Spleen (tissue), 11 donors: ENCODE measurements around the gene JAG1. TPM values are rescaled to one million over a fixed set of nuclear protein-coding genes. Genes with fewer than 3 reads are reported as not detected.

Experiments used
- DNase-seq: peaks from one replicate; pipeline ENCODE4 v3.0.0-alpha.2; 2020
- H3K27ac ChIP-seq, 8 donors: fragments of 200-600 bp; sonication (generic) in 7 of 8; 1 replicate in 4 of 8; 2 replicates in 4 of 8; pipeline versions ENCODE4 v1.5.0 to v1.8.0; 2016 to 2021; ENCODE audit warnings: inconsistent platforms in 4 of 8, mild to moderate bottlenecking in 4 of 8, moderate library complexity in 1 of 8
- H3K27me3 ChIP-seq, 7 donors: fragments of 200-600 bp; sonication (generic) in 6 of 7; replicated peaks in 1 of 7; 1 replicate in 4 of 7; 2 replicates in 3 of 7; pipeline versions ENCODE4 v1.5.0 to v1.8.0; 2016 to 2021; ENCODE audit warnings: inconsistent platforms in 3 of 7, mild to moderate bottlenecking in 1 of 7
- H3K36me3 ChIP-seq, 6 donors: fragments of 200-600 bp; sonication (generic) in 5 of 6; 1 replicate in 4 of 6; 2 replicates in 2 of 6; pipeline versions ENCODE4 v1.5.0 to v1.8.0; 2016 to 2021; ENCODE audit warnings: inconsistent platforms in 2 of 6
- H3K4me1 ChIP-seq, 6 donors: fragments of 200-600 bp; sonication (generic) in 5 of 6; 1 replicate in 3 of 6; 2 replicates in 3 of 6; pipeline versions ENCODE4 v1.5.0 to v1.8.0; 2016 to 2021; ENCODE audit warnings: inconsistent platforms in 3 of 6
- H3K4me3 ChIP-seq, 8 donors: fragments of 200-600 bp; sonication (generic) in 7 of 8; 1 replicate in 4 of 8; 2 replicates in 4 of 8; pipeline versions ENCODE4 v1.5.0 to v1.8.0; 2016 to 2021; ENCODE audit warnings: inconsistent platforms in 4 of 8, mild to moderate bottlenecking in 4 of 8, moderate library complexity in 2 of 8
- H3K9me3 ChIP-seq, 8 donors: fragments of 200-600 bp; sonication (generic) in 7 of 8; 1 replicate in 4 of 8; 2 replicates in 4 of 8; pipeline versions ENCODE4 v1.5.0 to v1.8.0; 2016 to 2021; ENCODE audit warnings: inconsistent platforms in 4 of 8
- POLR2A ChIP-seq, 3 donors: fragments of 450-650 bp; IDR thresholded peaks; one replicate each; pipeline ENCODE4 v1.5.1; 2017; ENCODE audit warnings: antibody characterized with exemption in 3 of 3, mild to moderate bottlenecking in 1 of 3
- POLR2AphosphoS5 ChIP-seq, 3 donors: sonication (generic); formaldehyde crosslinking; IDR thresholded peaks; one replicate each; pipeline ENCODE4 v1.5.1; 2017; ENCODE audit warnings: antibody characterized with exemption in 3 of 3
- WGBS, 5 donors: extraction: QIAGEN DNeasy Blood & Tissue Kit in 3 of 5; methylation state at CpG; one replicate each; pipeline versions ENCODE4 v1.1.5 to v1.1.7; 2013 to 2018; 5-methylcytosine and 5-hydroxymethylcytosine counted together
- intact Hi-C: fragments of 100-400 bp; cut with DNase I; formaldehyde crosslinking; loops from one replicate; pipeline ENCODE4 v1.15.0; 2023; ENCODE audit warnings: low total_unique reads
- polyA plus RNA-seq, 3 donors: library from polyadenylated mRNA; stranded (reverse); fragments of 200-250 nt; gene quantifications; one replicate each; pipeline ENCODE4 v1.2.1, GENCODE V29; 2013
- total RNA-seq, 7 donors: library from RNA; depleted of rRNA in 3 of 7; stranded (reverse); fragments of >200 nt in 3 of 7; fragmentation: NEBNext Ultra II Directional in 4 of 7; extraction: Animal tissue kit (Norgen Biotek cat#: 25700) in 4 of 7; gene quantifications; one replicate each; pipeline versions ENCODE4 v1.1.0 to v1.2.1, GENCODE V29; 2016 to 2021
- TF ChIP-seq, protein P1 (sequence below), 11 experiments: fragments of 200-600 bp in 7 of 11; fragments of 450-650 bp in 4 of 11; sonication (generic) in 4 of 11; IDR thresholded peaks in 8 of 11; conservative IDR thresholded peaks in 3 of 11; 1 replicate in 7 of 11; 2 replicates in 4 of 11; pipeline versions ENCODE4 v1.4.0 to v1.8.0; 2016 to 2021; ENCODE audit warnings: antibody characterized with exemption in 11 of 11, inconsistent platforms in 4 of 11, mild to moderate bottlenecking in 1 of 11
- donor health status: healthy with polysubstance abuse.
- donor health status: DM: no; HTN: no; CAD: no; lungs with moderate emphysema.
- donor health status: DM: no; HTN: no; CAD: no.
- donor health status: Bipolar disorder and iron deficiency.
- donor health status: healthy.
- donor health status: DM: no; HTN: no; CAD: no.
- donor health status: DM: yes; HTN: yes; CAD: no.

Gene JAG1
- total and polyA plus RNA-seq, 10 donors, result 5.6 to 85.3 (median 50.1) TPM

- no peaks in the 10 kb centered on the region for H3K27me3 ChIP-seq
- H3K4me1 ChIP-seq, result peaks cover 0 to 8% (median 0%) of the 10 kb centered on the region in 6 donors
- no peaks in the 10 kb centered on the region for H3K9me3 ChIP-seq
- intact Hi-C loops, result no loop called here
- H3K4me3 ChIP-seq, result no peak overlapping the region
- H3K36me3 ChIP-seq, result peaks cover 0 to 21% (median 0%) of the 10 kb centered on the region in 6 donors
- TF ChIP-seq POLR2A (IDR thresholded peaks at IDR 0.05) (no peak), POLR2AphosphoS5 (IDR thresholded peaks at IDR 0.05) (no peak)
- TF ChIP-seq, protein P1, sequence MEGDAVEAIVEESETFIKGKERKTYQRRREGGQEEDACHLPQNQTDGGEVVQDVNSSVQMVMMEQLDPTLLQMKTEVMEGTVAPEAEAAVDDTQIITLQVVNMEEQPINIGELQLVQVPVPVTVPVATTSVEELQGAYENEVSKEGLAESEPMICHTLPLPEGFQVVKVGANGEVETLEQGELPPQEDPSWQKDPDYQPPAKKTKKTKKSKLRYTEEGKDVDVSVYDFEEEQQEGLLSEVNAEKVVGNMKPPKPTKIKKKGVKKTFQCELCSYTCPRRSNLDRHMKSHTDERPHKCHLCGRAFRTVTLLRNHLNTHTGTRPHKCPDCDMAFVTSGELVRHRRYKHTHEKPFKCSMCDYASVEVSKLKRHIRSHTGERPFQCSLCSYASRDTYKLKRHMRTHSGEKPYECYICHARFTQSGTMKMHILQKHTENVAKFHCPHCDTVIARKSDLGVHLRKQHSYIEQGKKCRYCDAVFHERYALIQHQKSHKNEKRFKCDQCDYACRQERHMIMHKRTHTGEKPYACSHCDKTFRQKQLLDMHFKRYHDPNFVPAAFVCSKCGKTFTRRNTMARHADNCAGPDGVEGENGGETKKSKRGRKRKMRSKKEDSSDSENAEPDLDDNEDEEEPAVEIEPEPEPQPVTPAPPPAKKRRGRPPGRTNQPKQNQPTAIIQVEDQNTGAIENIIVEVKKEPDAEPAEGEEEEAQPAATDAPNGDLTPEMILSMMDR (IDR thresholded peaks at IDR 0.05 in 8 of 11, conservative IDR thresholded peaks at IDR 0.05 in 3 of 11), result no peak
- peak overlapping the region in 7 of 8 donors; percentile 11 to 67 (median 50) for H3K27ac ChIP-seq
- DNase-seq, result no peak
Observed at GRCh38 chr20:10609770-10610169, 64.0 kb downstream of the JAG1 start.

DNA sequence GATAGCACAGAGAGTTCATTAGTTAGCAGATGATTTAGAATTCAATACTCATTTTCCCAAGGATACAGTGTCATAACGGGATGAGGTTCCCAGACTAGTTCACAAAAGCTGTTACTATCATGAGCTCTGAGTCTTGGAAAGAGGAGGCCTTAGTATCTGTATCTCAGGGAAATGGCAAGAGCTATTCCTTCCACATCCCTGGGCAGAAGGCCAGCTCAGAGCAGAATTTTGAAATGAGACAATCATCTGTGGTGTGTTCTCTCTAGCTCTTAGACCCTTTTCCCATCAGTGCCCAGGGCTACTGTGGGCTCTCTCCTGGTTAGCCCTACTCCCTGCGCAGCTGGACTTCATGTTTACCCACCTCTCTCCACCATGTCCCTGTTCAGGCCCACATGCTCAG lies 64.5 kb downstream of the JAG1 start:
- Histone ChIP-seq H3K4me3 (no peak overlapping the region), H3K36me3 (peaks cover 0 to 22% (median 0%) of the 10 kb centered on the region in 6 donors), H3K9me3 (no peaks in the 10 kb centered on the region), H3K27me3 (no peaks in the 10 kb centered on the region), H3K27ac (peak overlapping the region in 7 of 8 donors; percentile 4 to 65 (median 47)), H3K4me1 (peaks cover 0 to 8% (median 0%) of the 10 kb centered on the region in 6 donors)
- 90 to 95% (median 91%) methylated on average over 2 of the region's 2 CpGs for WGBS, 5 donors
- intact Hi-C loops, result no loop called here
- no peak for DNase-seq
- TF ChIP-seq POLR2AphosphoS5 (IDR thresholded peaks at IDR 0.05) (no peak), POLR2A (IDR thresholded peaks at IDR 0.05) (no peak)
- TF ChIP-seq, protein P1 (IDR thresholded peaks at IDR 0.05 in 8 of 11, conservative IDR thresholded peaks at IDR 0.05 in 3 of 11), result no peak

GRCh38 chr20:10605547-10606195 lies 68.1 kb downstream of the JAG1 start:
- TF ChIP-seq POLR2A (IDR thresholded peaks at IDR 0.05) (no peak), POLR2AphosphoS5 (IDR thresholded peaks at IDR 0.05) (no peak)
- TF ChIP-seq, protein P1 (IDR thresholded peaks at IDR 0.05 in 8 of 11, conservative IDR thresholded peaks at IDR 0.05 in 3 of 11), result no peak
- DNase-seq, result no peak
- Histone ChIP-seq H3K4me1 (peaks cover 0 to 8% (median 0%) of the 10 kb centered on the region in 6 donors), H3K9me3 (no peaks in the 10 kb centered on the region), H3K27me3 (no peaks in the 10 kb centered on the region), H3K27ac (no peak overlapping the region), H3K36me3 (peaks cover 0 to 51% (median 0%) of the 10 kb centered on the region in 6 donors), H3K4me3 (no peak overlapping the region)
- intact Hi-C loops, result no loop called here
- WGBS, 5 donors, result 89 to 93% (median 92%) methylated on average over 3 of the region's 3 CpGs

DNA sequence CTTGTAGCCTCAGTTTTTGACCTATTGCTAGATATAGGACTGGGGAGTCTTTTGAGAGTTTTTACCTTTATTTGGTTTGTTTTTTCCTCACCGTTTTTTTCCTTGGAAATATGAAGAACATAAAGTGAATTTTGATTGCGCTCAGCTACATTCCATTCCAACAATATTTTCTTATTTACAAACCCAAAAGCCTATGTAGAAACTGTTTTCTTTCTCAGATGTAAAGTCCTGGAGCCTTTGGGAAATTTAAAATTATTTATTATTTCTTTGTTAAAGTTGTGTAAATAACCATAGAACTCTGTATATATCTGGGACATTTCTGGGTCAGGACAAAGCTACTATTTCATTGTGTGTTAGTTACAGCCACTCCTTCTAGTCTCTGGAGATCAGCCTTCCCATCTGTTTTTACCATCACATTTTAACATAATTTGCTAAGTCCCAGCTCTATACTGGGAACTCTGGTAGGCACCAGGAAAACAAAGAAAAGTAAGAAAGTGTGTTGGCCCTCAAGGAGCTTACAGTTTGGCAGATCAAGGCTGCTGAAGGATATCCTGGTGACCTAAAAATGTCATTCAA lies 68.8 kb downstream of the JAG1 start:
- TF ChIP-seq POLR2AphosphoS5 (IDR thresholded peaks at IDR 0.05) (no peak), POLR2A (IDR thresholded peaks at IDR 0.05) (no peak)
- TF ChIP-seq, protein P1 (IDR thresholded peaks at IDR 0.05 in 8 of 11, conservative IDR thresholded peaks at IDR 0.05 in 3 of 11), result no peak
- H3K36me3 ChIP-seq, result peaks cover 0 to 58% (median 0%) of the 10 kb centered on the region in 6 donors
- peaks cover 0 to 1% (median 0%) of the 10 kb centered on the region in 6 donors for H3K4me1 ChIP-seq
- no peak overlapping the region for H3K4me3 ChIP-seq
- WGBS, 5 donors, result 85 to 100% (median 93%) methylated on average over 2 of the region's 2 CpGs
- DNase-seq, result no peak
- H3K9me3 ChIP-seq, result no peaks in the 10 kb centered on the region
- intact Hi-C loops, result no loop called here
- H3K27ac ChIP-seq, result peak overlapping the region in 4 of 8 donors; percentile 13 to 49 (median 38)
- H3K27me3 ChIP-seq, result no peaks in the 10 kb centered on the region
